Lower leg skin (tissue), 3 donors: ENCODE data around the gene SF3B1.

ENCODE experiments used
- POLR2A ChIP-seq, 2 donors: fragments of 450-650 bp; IDR thresholded peaks; one replicate each; pipeline ENCODE4 v1.6.1; 2016 to 2017; ENCODE audit warnings: antibody characterized with exemption in 2 of 2, mild to moderate bottlenecking in 1 of 2, moderate library complexity in 1 of 2
- TF ChIP-seq, protein P1 (sequence below), 3 donors: fragments of 450-650 bp; IDR thresholded peaks; one replicate each; pipeline ENCODE4 v1.5.1; 2016; ENCODE audit warnings: antibody characterized with exemption in 3 of 3, mild to moderate bottlenecking in 3 of 3, moderate library complexity in 2 of 3

DNA sequence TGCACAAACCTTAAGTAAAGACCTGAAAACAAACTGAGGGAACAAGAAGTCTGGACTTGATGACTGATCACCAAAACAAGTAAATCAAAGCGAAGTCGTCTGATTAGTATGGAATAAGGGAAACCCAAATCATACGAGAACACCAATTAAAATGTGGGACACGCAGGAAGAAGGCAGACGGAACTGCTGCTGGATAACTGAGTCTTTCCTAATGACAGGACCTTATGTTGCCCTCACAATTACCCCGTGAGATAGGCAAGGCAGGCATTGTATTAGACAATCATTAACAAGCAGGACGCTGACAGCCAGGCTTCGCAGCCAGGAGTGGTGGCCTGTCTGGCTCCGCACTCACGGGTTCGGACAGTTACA lies 17.9 kb upstream of the SF3B1 start:
- TF ChIP-seq POLR2A (IDR thresholded peaks at IDR 0.05) = no peak
- TF ChIP-seq, protein P1, sequence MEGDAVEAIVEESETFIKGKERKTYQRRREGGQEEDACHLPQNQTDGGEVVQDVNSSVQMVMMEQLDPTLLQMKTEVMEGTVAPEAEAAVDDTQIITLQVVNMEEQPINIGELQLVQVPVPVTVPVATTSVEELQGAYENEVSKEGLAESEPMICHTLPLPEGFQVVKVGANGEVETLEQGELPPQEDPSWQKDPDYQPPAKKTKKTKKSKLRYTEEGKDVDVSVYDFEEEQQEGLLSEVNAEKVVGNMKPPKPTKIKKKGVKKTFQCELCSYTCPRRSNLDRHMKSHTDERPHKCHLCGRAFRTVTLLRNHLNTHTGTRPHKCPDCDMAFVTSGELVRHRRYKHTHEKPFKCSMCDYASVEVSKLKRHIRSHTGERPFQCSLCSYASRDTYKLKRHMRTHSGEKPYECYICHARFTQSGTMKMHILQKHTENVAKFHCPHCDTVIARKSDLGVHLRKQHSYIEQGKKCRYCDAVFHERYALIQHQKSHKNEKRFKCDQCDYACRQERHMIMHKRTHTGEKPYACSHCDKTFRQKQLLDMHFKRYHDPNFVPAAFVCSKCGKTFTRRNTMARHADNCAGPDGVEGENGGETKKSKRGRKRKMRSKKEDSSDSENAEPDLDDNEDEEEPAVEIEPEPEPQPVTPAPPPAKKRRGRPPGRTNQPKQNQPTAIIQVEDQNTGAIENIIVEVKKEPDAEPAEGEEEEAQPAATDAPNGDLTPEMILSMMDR (IDR thresholded peaks at IDR 0.05) = no peak
